H1 (cell line): ENCODE data around the gene PHF3. TPM values are rescaled to one million over a fixed set of nuclear protein-coding genes. Genes with fewer than 3 reads are reported as not detected.

Experiments
- CTCF ChIA-PET: fragments of 300-600 bp; sonication (Branson Sonifier 250); formaldehyde crosslinking; loops from one replicate; lab custom pipeline; 2021; ENCODE audit not compliant: partially characterized antibody; lab: Charles Lee
- POLR2A ChIA-PET: fragments of 300-600 bp; sonication (Branson Sonifier 250); formaldehyde crosslinking; loops from one replicate; lab custom pipeline; 2021; ENCODE audit warnings: inconsistent platforms; ENCODE audit not compliant: partially characterized antibody; lab: Charles Lee
- DNase-seq, 2 experiments: peaks; one replicate each; pipeline versions ENCODE4 v3.0.0 to v3.0.0-alpha.2; 2010 to 2022; ENCODE audit warnings: low spot score in 2 of 2, low read depth in 1 of 2, mixed read lengths in 1 of 2
- FAIRE-seq: peaks from 2 replicates; lab custom pipeline; 2011; peaks lifted over from hg19 to GRCh38; lab: Jason Lieb, UNC
- H2AFZ ChIP-seq: 2 replicates; pipeline ENCODE4 v1.8.1; 2012; ENCODE audit warnings: low read length, inconsistent platforms
- H2AK5ac ChIP-seq: 2 replicates; pipeline ENCODE4 v1.6.1; 2013; ENCODE audit warnings: low read depth, low read length
- H2BK120ac ChIP-seq: replicated peaks from 2 replicates; pipeline ENCODE3; 2013; ENCODE audit warnings: low read depth, low read length, inconsistent platforms
- H2BK12ac ChIP-seq: 2 replicates; pipeline ENCODE4 v1.6.1; 2013; ENCODE audit warnings: low read depth, low read length
- H2BK15ac ChIP-seq: 2 replicates; pipeline ENCODE4 v1.6.1; 2013; ENCODE audit warnings: low read length
- H2BK20ac ChIP-seq: 2 replicates; pipeline ENCODE4 v1.6.1; 2013; ENCODE audit warnings: low read length
- H2BK5ac ChIP-seq: 2 replicates; pipeline ENCODE4 v1.6.1; 2013; ENCODE audit warnings: low read depth, low read length
- H3K14ac ChIP-seq: 2 replicates; pipeline ENCODE4 v1.6.1; 2013; ENCODE audit warnings: inconsistent platforms; ENCODE audit not compliant: insufficient read length
- H3K18ac ChIP-seq: 2 replicates; pipeline ENCODE4 v1.6.1; 2013; ENCODE audit warnings: low read length; ENCODE audit errors: extremely low read depth
- H3K23ac ChIP-seq: 2 replicates; pipeline ENCODE4 v1.6.1; 2013; ENCODE audit warnings: inconsistent platforms; ENCODE audit not compliant: insufficient read length
- H3K23me2 ChIP-seq: 2 replicates; pipeline ENCODE4 v1.6.1; 2013; ENCODE audit warnings: low read depth, low read length
- H3K27ac ChIP-seq: 2 replicates; pipeline ENCODE4 v1.6.1; 2011; ENCODE audit warnings: low read depth, low read length, inconsistent platforms
- H3K27me3 ChIP-seq, 4 experiments: replicated peaks in 1 of 4; 1 replicate in 1 of 4; 2 replicates in 3 of 4; pipeline versions ENCODE4 v1.6.1 to v1.8.1; 2011 to 2013; ENCODE audit warnings: low read length in 3 of 4, mild to moderate bottlenecking in 3 of 4, inconsistent platforms in 2 of 4, mixed read lengths in 2 of 4, moderate library complexity in 1 of 4; ENCODE audit not compliant: control insufficient read depth in 3 of 4, insufficient read depth in 3 of 4; ENCODE audit errors: extremely low read depth in 1 of 4
- H3K36me3 ChIP-seq, 4 experiments: 2 replicates each; pipeline versions ENCODE4 v1.6.1 to v1.8.1; 2011 to 2013; ENCODE audit warnings: mild to moderate bottlenecking in 4 of 4, low read length in 3 of 4, moderate library complexity in 2 of 4, control low read depth in 1 of 4, inconsistent platforms in 1 of 4; ENCODE audit not compliant: insufficient read depth in 4 of 4, control insufficient read depth in 2 of 4
- H3K4ac ChIP-seq: replicated peaks from 2 replicates; pipeline ENCODE3; 2013; ENCODE audit warnings: low read length, low read depth, mixed read lengths, inconsistent platforms; ENCODE audit not compliant: insufficient read length
- H3K4me1 ChIP-seq, 4 experiments: replicated peaks in 1 of 4; 1 replicate in 1 of 4; 2 replicates in 3 of 4; pipeline versions ENCODE4 v1.6.1 to v1.8.1; 2011 to 2013; ENCODE audit warnings: low read length in 3 of 4, inconsistent platforms in 2 of 4, mixed read lengths in 1 of 4; ENCODE audit not compliant: insufficient read depth in 4 of 4, control insufficient read depth in 3 of 4
- H3K4me2 ChIP-seq, 2 experiments: 2 replicates each; pipeline versions ENCODE4 v1.6.1 to v1.8.1; 2011 to 2013; ENCODE audit warnings: low read depth in 2 of 2, low read length in 2 of 2, control low read depth in 1 of 2, inconsistent platforms in 1 of 2, mild to moderate bottlenecking in 1 of 2; ENCODE audit not compliant: insufficient read depth in 1 of 2
- H3K4me3 ChIP-seq, 4 experiments: fragments of 200-600, 300-600 bp in 1 of 4; sonication (generic), shearing (Covaris generic), sonication (Bioruptor Twin) in 1 of 4; 2 replicates each; pipeline versions ENCODE4 v1.5.1 to v1.8.1; 2011 to 2016; ENCODE audit warnings: low read length in 4 of 4, low read depth in 3 of 4, control low read depth in 2 of 4, inconsistent platforms in 2 of 4, mild to moderate bottlenecking in 2 of 4, mixed read lengths in 1 of 4, moderate library complexity in 1 of 4; ENCODE audit not compliant: insufficient read depth in 2 of 4; ENCODE audit errors: extremely low read depth in 1 of 4
- H3K56ac ChIP-seq: replicated peaks from 2 replicates; pipeline ENCODE3; 2013; ENCODE audit warnings: low read depth, mild to moderate bottlenecking, mixed read lengths, low read length, inconsistent platforms; ENCODE audit not compliant: insufficient read length
- H3K79me1 ChIP-seq: 2 replicates; pipeline ENCODE4 v1.6.1; 2013; ENCODE audit warnings: low read depth, low read length, control low read depth
- H3K79me2 ChIP-seq, 2 experiments: 2 replicates each; pipeline versions ENCODE4 v1.6.1 to v1.8.1; 2012 to 2013; ENCODE audit warnings: low read length in 2 of 2, mild to moderate bottlenecking in 2 of 2, inconsistent platforms in 1 of 2; ENCODE audit not compliant: insufficient read depth in 2 of 2, control insufficient read depth in 1 of 2
- H3K9ac ChIP-seq, 4 experiments: replicated peaks in 1 of 4; 1 replicate in 1 of 4; 2 replicates in 3 of 4; pipeline versions ENCODE4 v1.6.1 to v1.8.1; 2011 to 2013; ENCODE audit warnings: low read depth in 3 of 4, low read length in 3 of 4, control low read depth in 2 of 4, mild to moderate bottlenecking in 2 of 4, moderate library complexity in 2 of 4, inconsistent platforms in 1 of 4; ENCODE audit errors: extremely low read depth in 1 of 4
- H3K9me3 ChIP-seq, 2 experiments: 2 replicates each; pipeline versions ENCODE4 v1.6.1 to v1.8.1; 2012 to 2013; ENCODE audit warnings: mild to moderate bottlenecking in 2 of 2, moderate library complexity in 2 of 2, control low read depth in 1 of 2, inconsistent platforms in 1 of 2, low read depth in 1 of 2, low read length in 1 of 2, mixed read lengths in 1 of 2; ENCODE audit not compliant: insufficient read depth in 2 of 2
- H4K20me1 ChIP-seq, 2 experiments: replicated peaks in 1 of 2; 2 replicates each; pipeline versions ENCODE3 to v1.8.1; 2011 to 2013; ENCODE audit warnings: inconsistent platforms in 2 of 2, low read length in 2 of 2, mild to moderate bottlenecking in 1 of 2; ENCODE audit not compliant: insufficient read depth in 2 of 2, control insufficient read depth in 1 of 2
- H4K5ac ChIP-seq: 2 replicates; pipeline ENCODE4 v1.6.1; 2013; ENCODE audit warnings: low read length, low read depth, mixed read lengths, inconsistent platforms; ENCODE audit not compliant: insufficient read length
- H4K8ac ChIP-seq: 2 replicates; pipeline ENCODE4 v1.8.0; 2013; ENCODE audit warnings: mild to moderate bottlenecking, moderate library complexity, low read length, inconsistent platforms; ENCODE audit not compliant: insufficient read depth; ENCODE audit errors: extremely low read depth
- H4K91ac ChIP-seq: replicated peaks from 2 replicates; pipeline ENCODE3; 2013; ENCODE audit warnings: low read length, mixed read lengths, inconsistent platforms; ENCODE audit not compliant: insufficient read length
- GABPA ChIP-seq: IDR thresholded peaks from 2 replicates; pipeline ENCODE4 v1.6.1; 2011; ENCODE audit warnings: mild to moderate bottlenecking, low read length, moderate library complexity, borderline replicate concordance; ENCODE audit not compliant: insufficient read depth
- HDAC2 ChIP-seq, 2 experiments: fragments of 300-600 bp in 1 of 2; sonication (generic) in 1 of 2; IDR thresholded peaks; 2 replicates each; pipeline ENCODE4 v1.6.1; 2011 to 2012; ENCODE audit warnings: low read depth in 2 of 2, low read length in 2 of 2, mild to moderate bottlenecking in 2 of 2, moderate library complexity in 2 of 2, borderline replicate concordance in 1 of 2, inconsistent platforms in 1 of 2
- PHF8 ChIP-seq: fragments of 200-600 bp; sonication (generic); conservative IDR thresholded peaks from 2 replicates; pipeline ENCODE4 v1.7.1; 2012; ENCODE audit warnings: low read depth, mild to moderate bottlenecking, inconsistent platforms, low read length, moderate library complexity
- RXRA ChIP-seq: IDR thresholded peaks from 2 replicates; pipeline ENCODE4 v1.6.1; 2011; ENCODE audit warnings: low read depth, mild to moderate bottlenecking, low read length, moderate library complexity; ENCODE audit not compliant: insufficient read depth
- SP2 ChIP-seq: IDR thresholded peaks from 2 replicates; pipeline ENCODE4 v1.6.1; 2012; ENCODE audit warnings: mild to moderate bottlenecking, low read length, inconsistent platforms
- SP4 ChIP-seq: IDR thresholded peaks from 2 replicates; pipeline ENCODE4 v1.6.1; 2012; ENCODE audit warnings: low read length, inconsistent platforms
- SUZ12 ChIP-seq: fragments of 200-600 bp; sonication (generic); IDR thresholded peaks from 2 replicates; pipeline ENCODE4 v1.6.1; 2012; ENCODE audit warnings: mild to moderate bottlenecking, inconsistent platforms, low read length, moderate library complexity, mixed read lengths
- WGBS, 2 experiments: shearing (Covaris generic) in 1 of 2; methylation state at CpG; one replicate each; pipeline versions ENCODE4 v1.1.6 to v1.1.7; 2013 to 2015; ENCODE audit warnings: low lambda C conversion rate in 2 of 2, mixed read lengths in 2 of 2, inconsistent platforms in 1 of 2, low coverage in 1 of 2, missing lambda C conversion rate in 1 of 2; ENCODE audit not compliant: insufficient replicate concordance in 2 of 2, insufficient coverage in 1 of 2, insufficient read length in 1 of 2; ENCODE audit errors: extremely low coverage in 1 of 2, missing lambda C conversion rate in 1 of 2; 5-methylcytosine and 5-hydroxymethylcytosine counted together
- polyA plus RNA-seq, 7 experiments: library from polyadenylated mRNA; depleted of rRNA in 3 of 7; stranded (reverse) in 5 of 7; unstranded in 2 of 7; fragments of >200 nt in 5 of 7; fragments of 200-250 nt in 2 of 7; gene quantifications; 1 replicate in 5 of 7; 2 replicates in 1 of 7; 4 replicates in 1 of 7; pipeline versions ENCODE4 v1.2.1 to v1.2.3, GENCODE V29; 2011 to 2013; ENCODE audit warnings: missing spikeins in 2 of 7, mixed read lengths in 2 of 7
- total RNA-seq: library from RNA; stranded (reverse); fragmentation: NEBNext Ultra II Directional; extraction: Animal tissue kit (Norgen Biotek cat#: 25700); gene quantifications from 2 replicates; pipeline ENCODE4 v1.2.1, GENCODE V29; 2021
- TF ChIP-seq, protein P1 (sequence below): IDR thresholded peaks from 2 replicates; pipeline ENCODE4 v1.6.1; 2012; ENCODE audit warnings: low read length, inconsistent platforms

The PHF3 gene
- total and polyA plus RNA-seq, 2 of the 8 experiments (the other 6 are each of a cell fraction or from before 2014, with no cell fraction given), result 10.1 to 69.3 TPM

DNA sequence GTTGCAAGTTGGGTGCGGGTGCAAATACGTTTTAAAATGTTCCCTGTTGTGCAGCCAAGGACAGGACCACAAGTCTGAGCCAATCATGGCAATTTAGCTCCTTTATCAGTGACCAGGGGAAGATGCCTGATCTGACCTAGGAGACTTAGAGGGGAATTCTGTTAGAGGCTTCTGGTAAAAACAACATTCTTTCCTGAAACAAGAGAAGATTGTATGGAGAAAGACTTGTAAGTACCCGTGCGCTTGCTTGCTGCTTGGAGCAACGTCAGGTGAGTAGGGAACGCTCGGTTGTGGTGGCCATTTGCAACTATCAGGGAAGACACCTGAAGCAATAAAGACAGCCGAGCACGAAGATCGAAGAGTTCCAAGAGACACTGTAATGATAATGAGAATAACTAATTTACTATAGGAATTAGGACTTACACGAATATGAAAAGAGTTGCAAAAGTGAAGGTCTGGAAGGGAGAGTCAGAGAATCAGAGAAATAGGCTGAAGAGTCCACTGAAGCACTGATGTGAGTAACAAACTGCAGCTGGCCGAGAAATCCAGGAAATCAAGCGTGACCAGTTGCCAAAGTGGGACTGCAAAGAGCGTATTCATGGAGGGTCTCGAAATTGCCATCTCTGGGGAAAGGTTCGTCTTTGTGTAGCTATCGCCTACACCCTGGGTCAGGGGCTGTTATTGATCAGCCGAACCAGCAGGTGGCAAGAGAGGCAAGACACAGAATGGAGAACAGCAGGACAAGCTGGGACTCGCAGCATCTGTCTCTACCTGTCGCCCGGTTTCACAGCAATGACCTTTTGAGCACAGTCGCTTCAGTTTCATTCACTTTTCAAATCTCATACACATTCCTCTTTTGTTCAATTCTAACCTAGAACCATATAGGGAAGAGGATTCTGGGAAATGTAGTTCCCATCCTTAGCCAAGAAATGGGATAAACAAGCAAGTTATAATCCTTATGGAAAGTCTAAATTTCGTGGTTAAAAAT is 37.3 kb upstream of the PHF3 start:
- ChIA-PET CTCF (interaction anchor here (0.6 to 4.4 kb wide), 30 partner anchors 9 to 326 kb away, joined by 3 to 24 read pairs (median 4); partner anchors contain the start of gene PHF3), POLR2A (interaction anchor here (0.6 to 4.3 kb wide), 10 partner anchors 9 to 775 kb away, joined by 3 to 26 read pairs (median 4); partner anchors contain the start of gene PHF3)
- H3K9me3 ChIP-seq, result no peaks in the 10 kb centered on the region
- H3K9ac ChIP-seq, result peak overlapping the region; percentile 15 to 78 (median 71); a peak in 6 of 7 replicates
- peak overlapping the region; percentile 76; the same call in 1 of the 2 replicates for H4K8ac ChIP-seq
- DNase-seq, result peak in 1 of 2 experiments; percentile 72
- 13% methylated on average over 23 of the region's 23 CpGs; no CpG with 5 or more reads in 1 of the 2 experiments for WGBS, 2 experiments
- H3K14ac ChIP-seq, result no peak overlapping the region
- H3K56ac ChIP-seq, result no peak overlapping the region
- H4K20me1 ChIP-seq, result no peaks in the 10 kb centered on the region
- FAIRE-seq, result peak; percentile 13
- H3K36me3 ChIP-seq, result no peaks in the 10 kb centered on the region
- no peak overlapping the region for H4K91ac ChIP-seq
- H2BK120ac ChIP-seq, result peak overlapping the region; percentile 52
- peak overlapping the region; percentile 48 to 99 for H3K4me2 ChIP-seq
- no peak overlapping the region for H2AK5ac ChIP-seq
- H3K79me2 ChIP-seq, result no peaks in the 10 kb centered on the region
- H2AFZ ChIP-seq, result peak overlapping the region; percentile 98
- H3K4me1 ChIP-seq, result peaks cover 0 to 5% (median 2%) of the 10 kb centered on the region in 4 experiments; a peak in 3 of 7 replicates
- peak overlapping the region; percentile 1 for H4K5ac ChIP-seq
- H3K79me1 ChIP-seq, result no peaks in the 10 kb centered on the region
- peak overlapping the region; percentile 85 for H3K18ac ChIP-seq
- peak overlapping the region; percentile 59; the same call in 1 of the 2 replicates for H3K27ac ChIP-seq
- peak overlapping the region; percentile 21; the same call in 1 of the 2 replicates for H2BK15ac ChIP-seq
- peak overlapping the region; percentile 48 to 83 (median 62) for H3K4me3 ChIP-seq
- no peak overlapping the region for H3K4ac ChIP-seq
- peak overlapping the region; percentile 69; the same call in 1 of the 2 replicates for H2BK5ac ChIP-seq
- no peak overlapping the region for H3K23ac ChIP-seq
- no peak overlapping the region for H2BK20ac ChIP-seq
- no peak overlapping the region for H2BK12ac ChIP-seq
- peaks cover 5% of the 10 kb centered on the region for H3K23me2 ChIP-seq
- H3K27me3 ChIP-seq, result no peaks in the 10 kb centered on the region
- TF ChIP-seq SP4, result no peak
- TF ChIP-seq SUZ12, result no peak
- no peak for TF ChIP-seq GABPA
- no peak for TF ChIP-seq HDAC2 (IDR thresholded peaks at IDR 0.05; ENCODE audit: borderline replicate concordance in 1 of 2, low read depth in 2 of 2, low read length in 2 of 2)
- TF ChIP-seq SP2, result peak; percentile 49; the same call in 1 of the 2 replicates
- 0 out of 2 replicates have a peak, but pooled peaks have one; percentile 29 for TF ChIP-seq PHF8
- TF ChIP-seq, protein P1, sequence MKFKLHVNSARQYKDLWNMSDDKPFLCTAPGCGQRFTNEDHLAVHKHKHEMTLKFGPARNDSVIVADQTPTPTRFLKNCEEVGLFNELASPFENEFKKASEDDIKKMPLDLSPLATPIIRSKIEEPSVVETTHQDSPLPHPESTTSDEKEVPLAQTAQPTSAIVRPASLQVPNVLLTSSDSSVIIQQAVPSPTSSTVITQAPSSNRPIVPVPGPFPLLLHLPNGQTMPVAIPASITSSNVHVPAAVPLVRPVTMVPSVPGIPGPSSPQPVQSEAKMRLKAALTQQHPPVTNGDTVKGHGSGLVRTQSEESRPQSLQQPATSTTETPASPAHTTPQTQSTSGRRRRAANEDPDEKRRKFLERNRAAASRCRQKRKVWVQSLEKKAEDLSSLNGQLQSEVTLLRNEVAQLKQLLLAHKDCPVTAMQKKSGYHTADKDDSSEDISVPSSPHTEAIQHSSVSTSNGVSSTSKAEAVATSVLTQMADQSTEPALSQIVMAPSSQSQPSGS, result no peak
- TF ChIP-seq RXRA, result no peak
